Suppressor macrophage (primary cell): ENCODE data around the gene SATB2.

ENCODE experiments used
- DNase-seq, 4 experiments: peaks; one replicate each; pipeline ENCODE4 v3.0.0-alpha.2; 2020 to 2022

SATB2 gene

GRCh38 chr2:199452260-199452990 lies 5.3 kb downstream of the SATB2 start:
- no peak for DNase-seq

GRCh38 chr2:199449956-199450355 lies 7.8 kb downstream of the SATB2 start:
- DNase-seq = no peak

GRCh38 chr2:199449455-199449854 lies 8.3 kb downstream of the SATB2 start:
- DNase-seq = no peak

- no peak for DNase-seq
Observed at GRCh38 chr2:199446996-199447576, 10.7 kb downstream of the SATB2 start.

- DNase-seq = no peak
Observed at GRCh38 chr2:199444749-199445148, 13.0 kb downstream of the SATB2 start.

GRCh38 chr2:199443589-199444130 lies 14.1 kb downstream of the SATB2 start:
- no peak for DNase-seq

GRCh38 chr2:199442173-199442572 lies 15.6 kb downstream of the SATB2 start:
- no peak for DNase-seq

GRCh38 chr2:199441759-199442158 lies 16.0 kb downstream of the SATB2 start:
- no peak for DNase-seq

- DNase-seq = no peak
Observed at GRCh38 chr2:199440118-199440517, 17.6 kb downstream of the SATB2 start.

- no peak for DNase-seq
Observed at GRCh38 chr2:199439542-199439941, 18.2 kb downstream of the SATB2 start.

GRCh38 chr2:199439066-199439465 lies 18.7 kb downstream of the SATB2 start:
- DNase-seq = no peak

GRCh38 chr2:199434555-199434954 lies 23.2 kb downstream of the SATB2 start:
- no peak for DNase-seq

GRCh38 chr2:199433204-199433832 lies 24.4 kb downstream of the SATB2 start:
- DNase-seq = no peak

GRCh38 chr2:199431746-199432213 lies 26.0 kb downstream of the SATB2 start:
- peak in 1 of 4 experiments; percentile 5 for DNase-seq

GRCh38 chr2:199430214-199430613 lies 27.5 kb downstream of the SATB2 start:
- DNase-seq = no peak

GRCh38 chr2:199428291-199428690 lies 29.4 kb downstream of the SATB2 start:
- DNase-seq = no peak

- no peak for DNase-seq
Observed at GRCh38 chr2:199424160-199424559, 33.6 kb downstream of the SATB2 start.

- no peak for DNase-seq
Observed at GRCh38 chr2:199419428-199419827, 38.3 kb downstream of the SATB2 start.

- DNase-seq = no peak
Observed at GRCh38 chr2:199414465-199414864, 43.3 kb downstream of the SATB2 start.

- DNase-seq = no peak
Observed at GRCh38 chr2:199414001-199414400, 43.7 kb downstream of the SATB2 start.

- no peak for DNase-seq
Observed at GRCh38 chr2:199409759-199410529, 47.8 kb downstream of the SATB2 start.

GRCh38 chr2:199407421-199407820 lies 50.3 kb downstream of the SATB2 start:
- DNase-seq = no peak

GRCh38 chr2:199405241-199405640 lies 52.5 kb downstream of the SATB2 start:
- DNase-seq = peak; percentile 14 to 32 (median 18)
